HepG2 (cell line): ENCODE measurements around the gene UBE2I. TPM values are rescaled to one million over a fixed set of nuclear protein-coding genes. Genes with fewer than 3 reads are reported as not detected.

Source experiments
- CAMTA2 ChIP-seq: sonication (generic); formaldehyde crosslinking; IDR thresholded peaks from 2 replicates; pipeline ENCODE4 v1.4.0; 2020; ENCODE audit warnings: mild to moderate bottlenecking, missing genetic modification reagents, borderline replicate concordance
- EP300 ChIP-seq, 3 experiments: sonication (generic) in 1 of 3; formaldehyde crosslinking in 1 of 3; IDR thresholded peaks; 2 replicates each; pipeline versions ENCODE4 v1.5.1 to v1.6.1; 2011 to 2020; ENCODE audit warnings: low read depth in 2 of 3, low read length in 2 of 3, borderline replicate concordance in 1 of 3, improper control_type of control experiment in 1 of 3, mild to moderate bottlenecking in 1 of 3, missing genetic modification reagents in 1 of 3, moderate library complexity in 1 of 3
- HMGA1 ChIP-seq: sonication (generic); formaldehyde crosslinking; conservative IDR thresholded peaks from 2 replicates; pipeline ENCODE4 v1.4.0; 2020; ENCODE audit warnings: missing genetic modification reagents
- NR2F2 ChIP-seq: IDR thresholded peaks from 2 replicates; pipeline ENCODE4 v1.6.1; 2012; ENCODE audit warnings: low read depth, inconsistent platforms, borderline replicate concordance
- PHB2 ChIP-seq: fragments of 450-650 bp; IDR thresholded peaks from 2 replicates; pipeline ENCODE4 v1.6.1; 2018; ENCODE audit not compliant: partially characterized antibody
- PHF8 ChIP-seq: sonication (generic); formaldehyde crosslinking; IDR thresholded peaks from 2 replicates; pipeline ENCODE4 v1.5.0; 2020; ENCODE audit warnings: missing genetic modification reagents
- RAD21 ChIP-seq: fragments of 450-650 bp; formaldehyde crosslinking; IDR thresholded peaks from 2 replicates; pipeline ENCODE4 v1.5.0; 2020; ENCODE audit warnings: mild to moderate bottlenecking
- SNAI1 ChIP-seq: sonication (generic); formaldehyde crosslinking; IDR thresholded peaks from 2 replicates; pipeline ENCODE4 v1.5.0; 2020; ENCODE audit warnings: mild to moderate bottlenecking, missing genetic modification reagents, borderline replicate concordance
- SOX13 ChIP-seq, 3 experiments: fragments of 450-650 bp in 1 of 3; sonication (generic) in 1 of 3; formaldehyde crosslinking in 1 of 3; IDR thresholded peaks in 2 of 3; conservative IDR thresholded peaks in 1 of 3; 2 replicates each; pipeline versions ENCODE4 v1.5.0 to v1.6.1; 2016 to 2020; ENCODE audit warnings: antibody characterized with exemption in 1 of 3, mild to moderate bottlenecking in 1 of 3, missing compliant biosample characterization in 1 of 3, missing genetic modification reagents in 1 of 3, moderate library complexity in 1 of 3
- TCF12 ChIP-seq, 2 experiments: fragments of 450-650 bp in 1 of 2; sonication (generic) in 1 of 2; formaldehyde crosslinking in 1 of 2; IDR thresholded peaks; 2 replicates each; pipeline versions ENCODE4 v1.6.1 to v1.8.0; 2017 to 2022; ENCODE audit warnings: antibody characterized with exemption in 1 of 2, mild to moderate bottlenecking in 1 of 2, missing genetic modification reagents in 1 of 2, moderate library complexity in 1 of 2
- ZNF337 ChIP-seq: sonication (generic); formaldehyde crosslinking; IDR thresholded peaks from 2 replicates; pipeline ENCODE4 v1.5.1; 2020; ENCODE audit warnings: missing genetic modification reagents, low read depth, mild to moderate bottlenecking, borderline replicate concordance
- polyA plus RNA-seq, 8 experiments: library from polyadenylated mRNA; depleted of rRNA in 3 of 8; stranded (reverse) in 7 of 8; unstranded in 1 of 8; fragments of >200 nt; fragmentation: Illumina TruSeq in 4 of 8; extraction: Trizol in 4 of 8; gene quantifications; 2 replicates each; pipeline versions ENCODE4 v1.2.1 to v1.2.3, GENCODE V29; 2011 to 2016; ENCODE audit warnings: low read depth in 4 of 8, missing spikeins in 1 of 8, mixed read lengths in 1 of 8; ENCODE audit not compliant: insufficient read depth in 1 of 8
- total RNA-seq, 5 experiments: library from RNA; depleted of rRNA; stranded (reverse); fragments of >200 nt; fragmentation: Illumina TruSeq; extraction: Trizol; gene quantifications; 2 replicates each; pipeline ENCODE4 v1.2.3, GENCODE V29; 2016; ENCODE audit warnings: low read depth in 1 of 5
- TF ChIP-seq, protein P1 (sequence below): sonication (generic); formaldehyde crosslinking; IDR thresholded peaks from 2 replicates; pipeline ENCODE4 v1.8.1; 2023; ENCODE audit warnings: mild to moderate bottlenecking, moderate library complexity, missing genetic modification reagents
- TF ChIP-seq, protein P2 (sequence below): sonication (generic); formaldehyde crosslinking; conservative IDR thresholded peaks from 2 replicates; pipeline ENCODE4 v1.4.0; 2020; ENCODE audit warnings: mild to moderate bottlenecking, missing genetic modification reagents, moderate library complexity
- TF ChIP-seq, protein P3 (sequence below): sonication (generic); formaldehyde crosslinking; IDR thresholded peaks from 2 replicates; pipeline ENCODE4 v1.5.1; 2020; ENCODE audit warnings: missing genetic modification reagents, mild to moderate bottlenecking, borderline replicate concordance
- TF ChIP-seq, protein P4 (sequence below): sonication (generic); formaldehyde crosslinking; IDR thresholded peaks from 2 replicates; pipeline ENCODE4 v1.4.0; 2020; ENCODE audit warnings: missing genetic modification reagents
- TF ChIP-seq, protein P5 (sequence below): sonication (generic); formaldehyde crosslinking; conservative IDR thresholded peaks from 2 replicates; pipeline ENCODE4 v1.4.0; 2020; ENCODE audit warnings: missing genetic modification reagents

Gene UBE2I
- total and polyA plus RNA-seq, 2 of the 13 experiments (the other 11 are each of a cell fraction or from before 2014, with no cell fraction given) = 75.8 to 98.9 TPM

DNA sequence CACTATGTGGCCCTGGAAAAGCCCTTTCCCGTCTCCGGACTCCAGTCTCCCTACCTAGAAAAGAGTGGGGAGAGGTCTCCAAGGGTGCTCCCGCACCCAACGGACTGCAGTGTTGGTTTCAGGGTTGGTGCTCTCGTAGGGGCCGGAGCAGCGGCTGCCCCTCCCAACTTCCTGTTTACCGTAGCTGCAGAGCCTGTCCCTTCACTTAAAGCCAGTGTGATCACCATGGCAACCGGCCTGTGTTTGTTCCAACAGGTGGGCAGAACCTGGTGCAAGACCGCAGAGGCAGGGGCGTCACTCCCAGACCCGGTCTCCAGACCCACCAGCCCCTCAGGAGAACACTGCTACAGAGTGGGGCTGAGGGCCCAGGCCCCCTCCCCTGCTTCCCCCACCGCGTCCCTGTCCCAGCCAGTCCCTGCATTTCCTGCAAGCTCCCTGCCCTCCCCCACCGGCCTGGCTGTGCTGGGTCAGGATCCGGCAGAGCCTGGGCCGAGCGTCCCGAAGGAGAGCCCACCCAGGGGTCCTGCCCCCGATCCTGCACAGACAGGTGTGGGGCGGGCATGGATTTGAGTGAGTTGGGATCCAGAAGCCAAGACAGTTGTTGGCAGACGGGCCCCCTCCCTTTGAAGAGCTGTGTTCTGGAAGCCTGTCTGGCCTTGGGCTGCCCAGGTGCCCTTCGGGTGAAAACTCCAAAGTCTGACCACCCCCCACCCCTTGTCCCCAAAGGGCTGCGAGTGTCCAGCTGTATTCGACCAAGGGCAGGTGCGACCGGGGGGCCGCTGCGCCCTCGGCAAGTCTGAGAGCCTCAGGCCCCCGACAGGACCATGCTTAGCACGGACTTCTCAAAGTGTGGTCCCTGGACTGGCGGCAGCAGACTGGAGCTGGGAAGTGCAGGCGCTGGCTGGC, 22.5 kb downstream of the UBE2I start (continued):
- no peak for TF ChIP-seq SOX13 (IDR thresholded peaks at IDR 0.05)
- 0 out of 4 replicates have a peak, but pooled peaks of 1 of the 2 experiments have one; percentile 10 for TF ChIP-seq SOX13 (CRISPR knock-in tag; conservative IDR thresholded peaks at IDR 0.05 in 1 of 2, IDR thresholded peaks at IDR 0.05 in 1 of 2)
- no peak for TF ChIP-seq TCF12 (IDR thresholded peaks at IDR 0.05)
- no peak for TF ChIP-seq TCF12 (CRISPR knock-in tag; IDR thresholded peaks at IDR 0.05)
- no peak for TF ChIP-seq NR2F2
- no peak for TF ChIP-seq ZNF337 (CRISPR knock-in tag)
- no peak for TF ChIP-seq SNAI1
- TF ChIP-seq, protein P1, sequence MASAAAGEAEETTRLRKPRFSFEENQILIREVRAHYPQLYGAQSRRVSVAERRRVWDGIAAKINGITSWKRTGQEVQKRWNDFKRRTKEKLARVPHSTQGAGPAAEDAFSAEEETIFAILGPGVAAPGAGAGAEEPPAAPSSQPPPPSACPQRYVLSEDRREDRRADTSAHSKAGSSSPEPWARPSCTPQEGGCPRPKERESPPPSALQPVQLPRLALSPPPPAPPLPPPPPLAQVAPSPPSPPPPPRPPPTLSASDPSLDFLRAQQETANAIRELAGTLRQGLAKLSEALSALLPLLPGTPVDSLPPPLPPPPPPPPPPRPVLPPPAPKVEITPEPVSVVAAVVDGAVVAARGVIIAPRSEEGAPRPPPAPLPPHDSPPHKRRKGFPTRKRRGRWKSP (CRISPR knock-in tag) = peak; percentile 41; the same call in 1 of the 2 replicates
- TF ChIP-seq, protein P2, sequence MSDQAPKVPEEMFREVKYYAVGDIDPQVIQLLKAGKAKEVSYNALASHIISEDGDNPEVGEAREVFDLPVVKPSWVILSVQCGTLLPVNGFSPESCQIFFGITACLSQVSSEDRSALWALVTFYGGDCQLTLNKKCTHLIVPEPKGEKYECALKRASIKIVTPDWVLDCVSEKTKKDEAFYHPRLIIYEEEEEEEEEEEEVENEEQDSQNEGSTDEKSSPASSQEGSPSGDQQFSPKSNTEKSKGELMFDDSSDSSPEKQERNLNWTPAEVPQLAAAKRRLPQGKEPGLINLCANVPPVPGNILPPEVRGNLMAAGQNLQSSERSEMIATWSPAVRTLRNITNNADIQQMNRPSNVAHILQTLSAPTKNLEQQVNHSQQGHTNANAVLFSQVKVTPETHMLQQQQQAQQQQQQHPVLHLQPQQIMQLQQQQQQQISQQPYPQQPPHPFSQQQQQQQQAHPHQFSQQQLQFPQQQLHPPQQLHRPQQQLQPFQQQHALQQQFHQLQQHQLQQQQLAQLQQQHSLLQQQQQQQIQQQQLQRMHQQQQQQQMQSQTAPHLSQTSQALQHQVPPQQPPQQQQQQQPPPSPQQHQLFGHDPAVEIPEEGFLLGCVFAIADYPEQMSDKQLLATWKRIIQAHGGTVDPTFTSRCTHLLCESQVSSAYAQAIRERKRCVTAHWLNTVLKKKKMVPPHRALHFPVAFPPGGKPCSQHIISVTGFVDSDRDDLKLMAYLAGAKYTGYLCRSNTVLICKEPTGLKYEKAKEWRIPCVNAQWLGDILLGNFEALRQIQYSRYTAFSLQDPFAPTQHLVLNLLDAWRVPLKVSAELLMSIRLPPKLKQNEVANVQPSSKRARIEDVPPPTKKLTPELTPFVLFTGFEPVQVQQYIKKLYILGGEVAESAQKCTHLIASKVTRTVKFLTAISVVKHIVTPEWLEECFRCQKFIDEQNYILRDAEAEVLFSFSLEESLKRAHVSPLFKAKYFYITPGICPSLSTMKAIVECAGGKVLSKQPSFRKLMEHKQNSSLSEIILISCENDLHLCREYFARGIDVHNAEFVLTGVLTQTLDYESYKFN (CRISPR knock-in tag) = peak; percentile 73
- TF ChIP-seq EP300 (IDR thresholded peaks at IDR 0.05; ENCODE audit: low read depth in 2 of 2, low read length in 2 of 2) = peak in 1 of 2 experiments; percentile 6; a peak in 1 of 4 replicates
- no peak for TF ChIP-seq EP300 (CRISPR knock-in tag; IDR thresholded peaks at IDR 0.05; ENCODE audit: borderline replicate concordance)
- TF ChIP-seq PHF8 (CRISPR knock-in tag) = peak; percentile 17; the same call in 1 of the 2 replicates
- TF ChIP-seq, protein P3, sequence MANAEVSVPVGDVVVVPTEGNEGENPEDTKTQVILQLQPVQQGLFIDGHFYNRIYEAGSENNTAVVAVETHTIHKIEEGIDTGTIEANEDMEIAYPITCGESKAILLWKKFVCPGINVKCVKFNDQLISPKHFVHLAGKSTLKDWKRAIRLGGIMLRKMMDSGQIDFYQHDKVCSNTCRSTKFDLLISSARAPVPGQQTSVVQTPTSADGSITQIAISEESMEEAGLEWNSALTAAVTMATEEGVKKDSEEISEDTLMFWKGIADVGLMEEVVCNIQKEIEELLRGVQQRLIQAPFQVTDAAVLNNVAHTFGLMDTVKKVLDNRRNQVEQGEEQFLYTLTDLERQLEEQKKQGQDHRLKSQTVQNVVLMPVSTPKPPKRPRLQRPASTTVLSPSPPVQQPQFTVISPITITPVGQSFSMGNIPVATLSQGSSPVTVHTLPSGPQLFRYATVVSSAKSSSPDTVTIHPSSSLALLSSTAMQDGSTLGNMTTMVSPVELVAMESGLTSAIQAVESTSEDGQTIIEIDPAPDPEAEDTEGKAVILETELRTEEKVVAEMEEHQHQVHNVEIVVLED (CRISPR knock-in tag) = no peak
- no peak for TF ChIP-seq RAD21 (CRISPR knock-in tag)
- TF ChIP-seq, protein P4, sequence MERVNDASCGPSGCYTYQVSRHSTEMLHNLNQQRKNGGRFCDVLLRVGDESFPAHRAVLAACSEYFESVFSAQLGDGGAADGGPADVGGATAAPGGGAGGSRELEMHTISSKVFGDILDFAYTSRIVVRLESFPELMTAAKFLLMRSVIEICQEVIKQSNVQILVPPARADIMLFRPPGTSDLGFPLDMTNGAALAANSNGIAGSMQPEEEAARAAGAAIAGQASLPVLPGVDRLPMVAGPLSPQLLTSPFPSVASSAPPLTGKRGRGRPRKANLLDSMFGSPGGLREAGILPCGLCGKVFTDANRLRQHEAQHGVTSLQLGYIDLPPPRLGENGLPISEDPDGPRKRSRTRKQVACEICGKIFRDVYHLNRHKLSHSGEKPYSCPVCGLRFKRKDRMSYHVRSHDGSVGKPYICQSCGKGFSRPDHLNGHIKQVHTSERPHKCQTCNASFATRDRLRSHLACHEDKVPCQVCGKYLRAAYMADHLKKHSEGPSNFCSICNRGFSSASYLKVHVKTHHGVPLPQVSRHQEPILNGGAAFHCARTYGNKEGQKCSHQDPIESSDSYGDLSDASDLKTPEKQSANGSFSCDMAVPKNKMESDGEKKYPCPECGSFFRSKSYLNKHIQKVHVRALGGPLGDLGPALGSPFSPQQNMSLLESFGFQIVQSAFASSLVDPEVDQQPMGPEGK (CRISPR knock-in tag) = peak; percentile 94
- TF ChIP-seq HMGA1 = no peak
- no peak for TF ChIP-seq CAMTA2 (CRISPR knock-in tag)
- TF ChIP-seq, protein P5, sequence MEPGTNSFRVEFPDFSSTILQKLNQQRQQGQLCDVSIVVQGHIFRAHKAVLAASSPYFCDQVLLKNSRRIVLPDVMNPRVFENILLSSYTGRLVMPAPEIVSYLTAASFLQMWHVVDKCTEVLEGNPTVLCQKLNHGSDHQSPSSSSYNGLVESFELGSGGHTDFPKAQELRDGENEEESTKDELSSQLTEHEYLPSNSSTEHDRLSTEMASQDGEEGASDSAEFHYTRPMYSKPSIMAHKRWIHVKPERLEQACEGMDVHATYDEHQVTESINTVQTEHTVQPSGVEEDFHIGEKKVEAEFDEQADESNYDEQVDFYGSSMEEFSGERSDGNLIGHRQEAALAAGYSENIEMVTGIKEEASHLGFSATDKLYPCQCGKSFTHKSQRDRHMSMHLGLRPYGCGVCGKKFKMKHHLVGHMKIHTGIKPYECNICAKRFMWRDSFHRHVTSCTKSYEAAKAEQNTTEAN = no peak
- no peak for TF ChIP-seq PHB2
